Measurements from ENCODE around the gene KLF12.

The KLF12 gene

GRCh38 chr13:74114202-74114601 lies 20.0 kb downstream of the KLF12 start:
- H3K4me1 ChIP-seq (ENCODE audit: control insufficient read depth, low read depth, low read length) = no peaks in the 10 kb centered on the region
- no peak overlapping the region for H3K27ac ChIP-seq (ENCODE audit: low read length)
- no peaks in the 10 kb centered on the region for H3K27me3 ChIP-seq (ENCODE audit: control insufficient read depth, insufficient read depth, low read length)
- H3K36me3 ChIP-seq (ENCODE audit: control insufficient read depth, low read depth, low read length) = no peaks in the 10 kb centered on the region
- peaks cover 4% of the 10 kb centered on the region for H3K9me3 ChIP-seq (ENCODE audit: control insufficient read depth, low read depth, low read length)
- no peak overlapping the region for H3K9ac ChIP-seq (ENCODE audit: low read length)
- H3K4me3 ChIP-seq (ENCODE audit: low read length) = no peak overlapping the region

- Histone ChIP-seq H3K4me3 (ENCODE audit: low read length) (no peak overlapping the region), H3K36me3 (ENCODE audit: control insufficient read depth, low read depth, low read length) (no peaks in the 10 kb centered on the region), H3K9me3 (ENCODE audit: control insufficient read depth, low read depth, low read length) (no peaks in the 10 kb centered on the region), H3K27ac (ENCODE audit: low read length) (no peak overlapping the region), H3K4me1 (ENCODE audit: control insufficient read depth, low read depth, low read length) (no peaks in the 10 kb centered on the region), H3K27me3 (ENCODE audit: control insufficient read depth, insufficient read depth, low read length) (no peaks in the 10 kb centered on the region), H3K9ac (ENCODE audit: low read length) (no peak overlapping the region)
These were observed 22.0 kb downstream of the KLF12 start for GRCh38 chr13:74111901-74112824.

GRCh38 chr13:74111399-74111798 lies 22.8 kb downstream of the KLF12 start:
- no peaks in the 10 kb centered on the region for H3K4me1 ChIP-seq (ENCODE audit: control insufficient read depth, low read depth, low read length)
- H3K9me3 ChIP-seq (ENCODE audit: control insufficient read depth, low read depth, low read length) = no peaks in the 10 kb centered on the region
- H3K27me3 ChIP-seq (ENCODE audit: control insufficient read depth, insufficient read depth, low read length) = no peaks in the 10 kb centered on the region
- no peak overlapping the region for H3K4me3 ChIP-seq (ENCODE audit: low read length)
- no peak overlapping the region for H3K27ac ChIP-seq (ENCODE audit: low read length)
- H3K9ac ChIP-seq (ENCODE audit: low read length) = no peak overlapping the region
- no peaks in the 10 kb centered on the region for H3K36me3 ChIP-seq (ENCODE audit: control insufficient read depth, low read depth, low read length)

GRCh38 chr13:74110053-74110452 lies 24.2 kb downstream of the KLF12 start:
- Histone ChIP-seq H3K27me3 (ENCODE audit: control insufficient read depth, insufficient read depth, low read length) (no peaks in the 10 kb centered on the region), H3K9me3 (ENCODE audit: control insufficient read depth, low read depth, low read length) (no peaks in the 10 kb centered on the region), H3K9ac (ENCODE audit: low read length) (no peak overlapping the region), H3K36me3 (ENCODE audit: control insufficient read depth, low read depth, low read length) (no peaks in the 10 kb centered on the region), H3K4me3 (ENCODE audit: low read length) (no peak overlapping the region), H3K27ac (ENCODE audit: low read length) (no peak overlapping the region), H3K4me1 (ENCODE audit: control insufficient read depth, low read depth, low read length) (no peaks in the 10 kb centered on the region)

GRCh38 chr13:74107598-74107997 lies 26.6 kb downstream of the KLF12 start:
- Histone ChIP-seq H3K9me3 (ENCODE audit: control insufficient read depth, low read depth, low read length) (no peaks in the 10 kb centered on the region), H3K27ac (ENCODE audit: low read length) (no peak overlapping the region), H3K36me3 (ENCODE audit: control insufficient read depth, low read depth, low read length) (no peaks in the 10 kb centered on the region), H3K9ac (ENCODE audit: low read length) (no peak overlapping the region), H3K27me3 (ENCODE audit: control insufficient read depth, insufficient read depth, low read length) (no peaks in the 10 kb centered on the region), H3K4me1 (ENCODE audit: control insufficient read depth, low read depth, low read length) (no peaks in the 10 kb centered on the region), H3K4me3 (ENCODE audit: low read length) (no peak overlapping the region)

GRCh38 chr13:74105871-74106270 lies 28.3 kb downstream of the KLF12 start:
- Histone ChIP-seq H3K4me3 (ENCODE audit: low read length) (no peak overlapping the region), H3K9ac (ENCODE audit: low read length) (no peak overlapping the region), H3K27me3 (ENCODE audit: control insufficient read depth, insufficient read depth, low read length) (no peaks in the 10 kb centered on the region), H3K9me3 (ENCODE audit: control insufficient read depth, low read depth, low read length) (no peaks in the 10 kb centered on the region), H3K4me1 (ENCODE audit: control insufficient read depth, low read depth, low read length) (no peaks in the 10 kb centered on the region), H3K27ac (ENCODE audit: low read length) (no peak overlapping the region), H3K36me3 (ENCODE audit: control insufficient read depth, low read depth, low read length) (no peaks in the 10 kb centered on the region)

GRCh38 chr13:74104661-74105275 lies 29.4 kb downstream of the KLF12 start:
- Histone ChIP-seq H3K27ac (ENCODE audit: low read length) (no peak overlapping the region), H3K4me3 (ENCODE audit: low read length) (no peak overlapping the region), H3K9ac (ENCODE audit: low read length) (no peak overlapping the region), H3K27me3 (ENCODE audit: control insufficient read depth, insufficient read depth, low read length) (no peaks in the 10 kb centered on the region), H3K36me3 (ENCODE audit: control insufficient read depth, low read depth, low read length) (no peaks in the 10 kb centered on the region), H3K9me3 (ENCODE audit: control insufficient read depth, low read depth, low read length) (no peaks in the 10 kb centered on the region), H3K4me1 (ENCODE audit: control insufficient read depth, low read depth, low read length) (no peaks in the 10 kb centered on the region)

- no peak overlapping the region for H3K4me3 ChIP-seq (ENCODE audit: low read length)
- no peaks in the 10 kb centered on the region for H3K4me1 ChIP-seq (ENCODE audit: control insufficient read depth, low read depth, low read length)
- no peak overlapping the region for H3K27ac ChIP-seq (ENCODE audit: low read length)
- no peak overlapping the region for H3K9ac ChIP-seq (ENCODE audit: low read length)
- no peaks in the 10 kb centered on the region for H3K27me3 ChIP-seq (ENCODE audit: control insufficient read depth, insufficient read depth, low read length)
- no peaks in the 10 kb centered on the region for H3K9me3 ChIP-seq (ENCODE audit: control insufficient read depth, low read depth, low read length)
- H3K36me3 ChIP-seq (ENCODE audit: control insufficient read depth, low read depth, low read length) = no peaks in the 10 kb centered on the region
These were observed 30.1 kb downstream of the KLF12 start for GRCh38 chr13:74103970-74104555.

- Histone ChIP-seq H3K4me3 (ENCODE audit: low read length) (no peak overlapping the region), H3K27ac (ENCODE audit: low read length) (no peak overlapping the region), H3K27me3 (ENCODE audit: control insufficient read depth, insufficient read depth, low read length) (no peaks in the 10 kb centered on the region), H3K36me3 (ENCODE audit: control insufficient read depth, low read depth, low read length) (no peaks in the 10 kb centered on the region), H3K9ac (ENCODE audit: low read length) (no peak overlapping the region), H3K9me3 (ENCODE audit: control insufficient read depth, low read depth, low read length) (no peaks in the 10 kb centered on the region), H3K4me1 (ENCODE audit: control insufficient read depth, low read depth, low read length) (no peaks in the 10 kb centered on the region)
These were observed 31.0 kb downstream of the KLF12 start for GRCh38 chr13:74103196-74103595.

GRCh38 chr13:74102691-74103090 lies 31.5 kb downstream of the KLF12 start:
- no peaks in the 10 kb centered on the region for H3K27me3 ChIP-seq (ENCODE audit: control insufficient read depth, insufficient read depth, low read length)
- no peak overlapping the region for H3K4me3 ChIP-seq (ENCODE audit: low read length)
- H3K27ac ChIP-seq (ENCODE audit: low read length) = no peak overlapping the region
- H3K9me3 ChIP-seq (ENCODE audit: control insufficient read depth, low read depth, low read length) = no peaks in the 10 kb centered on the region
- H3K4me1 ChIP-seq (ENCODE audit: control insufficient read depth, low read depth, low read length) = no peaks in the 10 kb centered on the region
- H3K9ac ChIP-seq (ENCODE audit: low read length) = no peak overlapping the region
- H3K36me3 ChIP-seq (ENCODE audit: control insufficient read depth, low read depth, low read length) = no peaks in the 10 kb centered on the region

- Histone ChIP-seq H3K9me3 (ENCODE audit: control insufficient read depth, low read depth, low read length) (no peaks in the 10 kb centered on the region), H3K9ac (ENCODE audit: low read length) (no peak overlapping the region), H3K27ac (ENCODE audit: low read length) (no peak overlapping the region), H3K36me3 (ENCODE audit: control insufficient read depth, low read depth, low read length) (no peaks in the 10 kb centered on the region), H3K4me1 (ENCODE audit: control insufficient read depth, low read depth, low read length) (no peaks in the 10 kb centered on the region), H3K27me3 (ENCODE audit: control insufficient read depth, insufficient read depth, low read length) (no peaks in the 10 kb centered on the region), H3K4me3 (ENCODE audit: low read length) (no peak overlapping the region)
These were observed 32.8 kb downstream of the KLF12 start for GRCh38 chr13:74101436-74101835.

All from iPS-18a (cell line).